ENCODE results near the gene ATAD3C. TPM values are rescaled to one million over a fixed set of nuclear protein-coding genes. Genes with fewer than 3 reads are reported as not detected.

Gene ATAD3C
- total and polyA plus RNA-seq, 10 of the 15 experiments (the other 5 are each of a cell fraction or from before 2014, with no cell fraction given): 0.03 to 3.1 (median 0.86) TPM

DNA sequence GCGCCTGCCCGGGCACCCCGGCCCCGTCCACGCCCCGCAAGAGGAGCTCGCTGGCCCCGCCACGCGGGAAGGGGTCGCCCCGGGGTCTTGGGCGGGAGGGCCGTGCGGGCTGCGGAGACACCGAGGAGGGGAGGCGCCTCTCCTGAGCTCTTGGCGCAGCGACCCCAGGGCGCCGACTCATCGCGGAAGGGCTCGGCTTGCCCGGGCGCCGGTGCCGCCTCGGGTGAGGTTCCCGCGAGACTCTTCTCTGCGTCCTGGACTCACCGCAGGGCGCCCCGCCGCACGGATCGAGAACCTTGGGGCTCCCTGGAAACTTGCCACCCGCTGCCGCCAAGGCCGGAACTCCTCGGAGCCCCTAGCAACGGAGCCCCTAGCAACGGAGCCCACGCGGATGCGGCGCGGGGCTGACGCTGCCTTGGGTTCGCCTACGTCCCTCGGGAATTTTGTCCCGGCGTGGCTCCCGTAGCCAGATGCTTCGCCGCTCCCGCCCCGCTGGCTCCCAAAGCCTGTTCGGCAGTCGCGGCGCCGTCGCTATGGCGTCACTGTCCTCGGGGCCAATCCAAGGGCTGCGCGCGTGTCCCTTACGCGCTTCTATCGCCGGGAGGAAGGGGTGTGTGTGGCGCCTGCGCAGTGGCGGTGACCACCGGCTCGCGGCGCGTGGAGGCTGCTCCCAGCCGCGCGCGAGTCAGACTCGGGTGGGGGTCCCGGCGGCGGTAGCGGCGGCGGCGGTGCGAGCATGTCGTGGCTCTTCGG lies 62.2 kb downstream of the ATAD3C start, which contains the start of gene ATAD3A (continued):
- TF ChIP-seq, protein P1, sequence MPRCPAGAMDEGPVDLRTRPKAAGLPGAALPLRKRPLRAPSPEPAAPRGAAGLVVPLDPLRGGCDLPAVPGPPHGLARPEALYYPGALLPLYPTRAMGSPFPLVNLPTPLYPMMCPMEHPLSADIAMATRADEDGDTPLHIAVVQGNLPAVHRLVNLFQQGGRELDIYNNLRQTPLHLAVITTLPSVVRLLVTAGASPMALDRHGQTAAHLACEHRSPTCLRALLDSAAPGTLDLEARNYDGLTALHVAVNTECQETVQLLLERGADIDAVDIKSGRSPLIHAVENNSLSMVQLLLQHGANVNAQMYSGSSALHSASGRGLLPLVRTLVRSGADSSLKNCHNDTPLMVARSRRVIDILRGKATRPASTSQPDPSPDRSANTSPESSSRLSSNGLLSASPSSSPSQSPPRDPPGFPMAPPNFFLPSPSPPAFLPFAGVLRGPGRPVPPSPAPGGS (IDR thresholded peaks at IDR 0.05; ENCODE audit: borderline replicate concordance, insufficient read depth, low read depth, low read length, poor library complexity, severe bottlenecking): no peak
- TF ChIP-seq RFX5 (IDR thresholded peaks at IDR 0.05; ENCODE audit: low read depth, low read length) (peak; percentile 80), RUNX3 (IDR thresholded peaks at IDR 0.05; ENCODE audit: low read length) (no peak; the same call in 1 of the 2 replicates), SRF (IDR thresholded peaks at IDR 0.05; ENCODE audit: low read depth in 2 of 2, low read length in 2 of 2) (peak in 1 of 2 experiments; percentile 66; a peak in 2 of 4 replicates), BRCA1 (IDR thresholded peaks at IDR 0.05; ENCODE audit: low read depth, low read length) (peak; percentile 83), SP1 (IDR thresholded peaks at IDR 0.05; ENCODE audit: low read depth, low read length) (peak; percentile 76), PML (IDR thresholded peaks at IDR 0.05; ENCODE audit: low read length) (no peak), RB1 (IDR thresholded peaks at IDR 0.05; ENCODE audit: borderline replicate concordance) (peak; percentile 91; the same call in 1 of the 2 replicates), HDAC2 (IDR thresholded peaks at IDR 0.05) (no peak), TARDBP (IDR thresholded peaks at IDR 0.05; ENCODE audit: borderline replicate concordance) (no peak), CREB1 (IDR thresholded peaks at IDR 0.05; ENCODE audit: low read depth) (peak; percentile 99), RAD21 (IDR thresholded peaks at IDR 0.05; ENCODE audit: insufficient read depth, low read depth, low read length) (no peak), STAT1 (conservative IDR thresholded peaks at IDR 0.05) (0 out of 2 replicates have a peak, but pooled peaks have one; percentile 43), JUNB (IDR thresholded peaks at IDR 0.05) (no peak), FOXM1 (IDR thresholded peaks at IDR 0.05; ENCODE audit: low read depth, low read length) (no peak), RELA (IDR thresholded peaks at IDR 0.05; ENCODE audit: borderline replicate concordance, partially characterized antibody) (peak; percentile 16), CHD2 (IDR thresholded peaks at IDR 0.05; ENCODE audit: borderline replicate concordance, low read depth, low read length) (peak; percentile 98), KAT2A (conservative IDR thresholded peaks at IDR 0.05; ENCODE audit: control insufficient read depth, low read depth, low read length) (no peak), CBFB (IDR thresholded peaks at IDR 0.05; ENCODE audit: low read depth) (peak; percentile 84; the same call in 1 of the 2 replicates), TCF3 (IDR thresholded peaks at IDR 0.05; ENCODE audit: borderline replicate concordance, insufficient read depth, low read depth, low read length) (no peak), SMARCA5 (IDR thresholded peaks at IDR 0.05) (no peak), EZH2 (IDR thresholded peaks at IDR 0.05; ENCODE audit: borderline replicate concordance, control insufficient read depth, low read depth, low read length) (no peak), CHD1 (IDR thresholded peaks at IDR 0.05; ENCODE audit: low read depth, low read length) (no peak), ZNF384 (IDR thresholded peaks at IDR 0.05; ENCODE audit: borderline replicate concordance, low read depth, low read length) (no peak), ZSCAN29 (IDR thresholded peaks at IDR 0.05) (no peak), FOS (IDR thresholded peaks at IDR 0.05; ENCODE audit: borderline replicate concordance, extremely low read depth, insufficient read length) (no peak), SPI1 (IDR thresholded peaks at IDR 0.05; ENCODE audit: borderline replicate concordance, insufficient read depth, low read depth, low read length) (no peak), EP300 (IDR thresholded peaks at IDR 0.05; ENCODE audit: borderline replicate concordance in 1 of 2, control insufficient read depth in 1 of 2, low read depth in 2 of 2, low read length in 2 of 2) (no peak)
- TF ChIP-seq, protein P2, sequence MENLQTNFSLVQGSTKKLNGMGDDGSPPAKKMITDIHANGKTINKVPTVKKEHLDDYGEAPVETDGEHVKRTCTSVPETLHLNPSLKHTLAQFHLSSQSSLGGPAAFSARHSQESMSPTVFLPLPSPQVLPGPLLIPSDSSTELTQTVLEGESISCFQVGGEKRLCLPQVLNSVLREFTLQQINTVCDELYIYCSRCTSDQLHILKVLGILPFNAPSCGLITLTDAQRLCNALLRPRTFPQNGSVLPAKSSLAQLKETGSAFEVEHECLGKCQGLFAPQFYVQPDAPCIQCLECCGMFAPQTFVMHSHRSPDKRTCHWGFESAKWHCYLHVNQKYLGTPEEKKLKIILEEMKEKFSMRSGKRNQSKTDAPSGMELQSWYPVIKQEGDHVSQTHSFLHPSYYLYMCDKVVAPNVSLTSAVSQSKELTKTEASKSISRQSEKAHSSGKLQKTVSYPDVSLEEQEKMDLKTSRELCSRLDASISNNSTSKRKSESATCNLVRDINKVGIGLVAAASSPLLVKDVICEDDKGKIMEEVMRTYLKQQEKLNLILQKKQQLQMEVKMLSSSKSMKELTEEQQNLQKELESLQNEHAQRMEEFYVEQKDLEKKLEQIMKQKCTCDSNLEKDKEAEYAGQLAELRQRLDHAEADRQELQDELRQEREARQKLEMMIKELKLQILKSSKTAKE (IDR thresholded peaks at IDR 0.05; ENCODE audit: low read depth, poor library complexity, severe bottlenecking): no peak

Measured in GM12878 (cell line).